NCI-H510A treated with DMSO at 0.1 percent for 48 hours (cell line): ENCODE measurements around the gene ZNF330.
A peak's percentile ranks its signal among the peaks of the same experiment; 100 is the strongest.
"Not testable (repeated sequence)": the region's sequence is repeated elsewhere in the genome, so short reads cannot be mapped to it uniquely, and the experiment has no call there.

Experiments used
- DNase-seq: peaks from one replicate; lab custom pipeline; 2025; lab: John Stamatoyannopoulos, UW

ZNF330 gene

GRCh38 chr4:141220691-141221659 is at the start of gene ZNF330:
Gene ZNF330 (plus strand): TSS chr4:141220895. CDS start chr4:141222372, 1,477 bp downstream.
- DNase-seq = peak; percentile 28

DNA sequence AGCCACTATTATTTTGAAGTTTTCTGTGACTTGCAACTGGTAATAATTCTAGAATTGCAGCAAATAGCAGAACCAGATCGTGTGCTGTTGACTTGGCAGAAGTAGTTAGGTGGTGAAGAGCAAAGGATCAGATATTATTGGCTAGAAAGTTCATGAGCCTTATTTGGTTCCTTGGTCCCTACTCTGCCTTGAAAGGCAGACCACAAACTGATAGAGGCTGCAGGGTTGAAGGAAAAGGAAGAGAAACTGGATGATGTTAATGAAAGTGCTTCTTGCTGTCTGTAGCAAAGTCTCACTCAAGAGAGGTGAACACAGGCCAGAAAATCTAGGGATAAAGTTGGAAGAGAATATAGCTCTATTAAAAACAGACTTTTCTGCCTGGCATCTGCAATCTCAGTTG is 46.2 kb upstream of the ZNF330 start:
- DNase-seq = no peak

- no peak for DNase-seq
These were observed 43.5 kb upstream of the ZNF330 start for GRCh38 chr4:141177171-141177570.

- no peak for DNase-seq
These were observed 41.0 kb upstream of the ZNF330 start for GRCh38 chr4:141179474-141180373.

DNA sequence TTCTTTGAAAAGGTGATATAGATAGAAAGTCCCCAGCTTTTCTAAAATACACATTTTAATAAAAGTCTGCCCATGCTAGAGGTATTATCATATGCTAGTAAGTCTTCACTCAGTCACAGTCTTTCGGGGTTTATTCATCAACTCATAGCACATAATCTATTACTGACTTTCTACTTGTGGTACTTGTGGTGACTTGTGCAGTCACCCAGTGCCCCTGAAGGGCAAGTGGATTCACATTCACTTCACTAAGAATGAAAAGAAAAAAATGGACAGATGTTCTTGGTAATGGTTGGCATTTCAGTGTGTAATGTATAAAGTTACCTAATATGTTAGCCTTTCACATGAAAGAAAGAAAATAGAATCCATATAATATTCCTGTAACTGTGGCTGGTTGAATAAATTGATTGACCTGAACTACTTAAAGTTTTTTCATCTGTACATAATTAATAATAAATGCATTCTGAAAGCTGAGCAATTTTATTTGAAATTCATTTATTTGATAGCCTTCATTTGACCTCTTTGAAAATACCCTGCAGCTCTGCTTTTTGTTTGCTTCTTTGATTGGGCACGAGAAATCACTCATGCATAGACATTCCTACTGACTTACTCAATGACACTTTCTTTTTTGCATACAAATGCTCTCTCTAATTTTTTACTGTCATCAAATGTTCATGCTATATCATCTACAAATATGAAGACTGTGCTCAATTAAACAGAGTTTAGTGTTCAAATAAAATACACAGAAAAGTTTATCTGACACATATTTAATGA is 39.5 kb upstream of the ZNF330 start:
- DNase-seq = no peak

DNA sequence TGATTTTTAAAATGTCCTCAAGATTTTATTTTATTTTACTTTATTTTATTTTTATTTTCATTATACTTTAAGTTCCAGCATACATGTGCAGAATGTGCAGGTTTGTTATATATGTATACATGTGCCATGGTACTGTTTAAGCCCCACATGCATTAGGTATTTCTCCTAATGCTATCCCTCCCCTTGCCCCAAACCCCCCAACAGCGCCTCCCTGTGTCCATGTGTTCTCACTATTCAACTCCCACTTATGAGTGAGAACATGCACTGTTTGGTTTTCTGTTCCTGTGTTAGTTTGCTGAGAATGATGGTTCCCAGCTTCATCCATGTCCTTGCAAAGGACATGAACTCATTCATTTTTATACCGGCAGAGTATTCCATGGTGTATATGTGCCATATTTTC is 37.2 kb upstream of the ZNF330 start:
- DNase-seq = not testable (repeated sequence)

DNA sequence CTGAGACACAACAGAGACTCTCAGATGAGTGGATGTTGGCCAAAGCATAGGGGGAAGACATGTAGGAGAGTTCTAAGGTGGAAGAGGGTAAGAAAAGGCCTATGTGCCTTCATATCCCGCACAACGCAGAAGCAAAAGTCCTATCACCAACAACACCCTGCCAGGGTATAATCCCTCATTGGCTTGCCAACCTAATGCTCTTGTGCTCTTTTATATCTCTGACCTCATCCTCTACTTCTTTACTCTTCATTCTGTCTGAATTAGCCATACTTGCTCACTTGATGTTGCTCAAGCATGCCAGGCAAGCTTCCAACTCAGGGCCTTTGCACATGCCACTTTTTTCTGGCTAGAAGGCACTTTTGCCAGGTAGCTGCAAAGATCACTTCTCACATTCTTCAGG is 28.1 kb upstream of the ZNF330 start:
- DNase-seq = no peak

DNA sequence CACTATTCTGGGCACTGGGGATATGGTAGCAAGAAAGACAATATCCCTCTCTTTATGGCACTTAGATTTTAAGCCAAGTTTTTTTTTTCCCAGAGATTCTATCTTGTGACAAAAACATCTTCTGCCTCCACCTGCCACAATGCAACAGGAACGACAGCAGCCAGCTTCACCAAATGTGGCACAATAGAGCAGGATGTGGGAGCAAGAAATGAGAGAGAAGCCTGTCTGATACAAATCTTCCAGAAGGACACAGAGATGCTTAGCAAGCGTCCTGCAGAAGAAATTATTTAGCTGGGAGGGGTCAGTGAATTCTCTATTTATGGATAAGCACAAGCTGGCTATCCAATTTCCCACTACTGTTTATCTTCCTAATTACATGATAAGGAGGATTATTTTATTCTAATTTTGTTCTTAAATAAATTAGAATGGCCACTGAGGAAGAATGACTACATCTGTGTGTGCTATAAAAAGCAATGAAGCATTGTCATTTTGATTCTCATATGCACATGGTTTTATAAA is 27.1 kb upstream of the ZNF330 start:
- DNase-seq = no peak

- DNase-seq = no peak
These were observed 25.5 kb upstream of the ZNF330 start for GRCh38 chr4:141195095-141195707.

DNA sequence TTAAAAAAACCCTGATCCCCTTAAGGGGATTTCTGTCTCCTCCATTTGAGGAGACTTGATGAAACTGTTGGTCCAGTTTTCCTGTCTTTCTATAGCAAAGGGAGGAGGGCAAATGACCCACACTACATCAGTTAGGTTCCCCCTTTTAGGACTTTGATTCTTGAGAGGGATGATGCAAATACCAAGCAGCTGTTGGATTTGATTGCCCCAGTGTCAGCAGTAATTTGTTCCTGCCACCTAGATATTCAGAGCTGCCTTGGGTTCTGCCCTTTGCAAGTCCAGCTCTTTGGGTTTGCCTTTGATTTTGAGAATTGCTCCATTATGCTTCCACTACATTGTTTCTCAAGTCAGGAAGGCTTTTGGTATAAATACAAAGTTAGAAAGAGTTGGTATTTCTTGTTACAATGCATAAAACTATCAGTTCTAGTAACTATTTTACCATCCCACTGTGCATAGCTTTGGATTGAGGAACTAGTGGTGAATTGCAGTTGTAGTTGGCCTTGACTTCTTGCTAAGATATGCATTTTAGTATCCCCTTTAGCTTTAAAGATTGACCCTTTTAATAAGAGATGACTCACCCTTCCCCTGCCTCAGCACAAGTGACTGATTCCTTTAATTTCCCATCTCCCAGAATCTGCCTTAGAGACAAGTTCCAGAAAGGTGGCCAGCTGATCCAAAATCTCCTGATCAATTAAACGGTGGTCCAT is 24.3 kb upstream of the ZNF330 start:
- no peak for DNase-seq

GRCh38 chr4:141207961-141208360 is 12.7 kb upstream of the ZNF330 start:
- DNase-seq = no peak

DNA sequence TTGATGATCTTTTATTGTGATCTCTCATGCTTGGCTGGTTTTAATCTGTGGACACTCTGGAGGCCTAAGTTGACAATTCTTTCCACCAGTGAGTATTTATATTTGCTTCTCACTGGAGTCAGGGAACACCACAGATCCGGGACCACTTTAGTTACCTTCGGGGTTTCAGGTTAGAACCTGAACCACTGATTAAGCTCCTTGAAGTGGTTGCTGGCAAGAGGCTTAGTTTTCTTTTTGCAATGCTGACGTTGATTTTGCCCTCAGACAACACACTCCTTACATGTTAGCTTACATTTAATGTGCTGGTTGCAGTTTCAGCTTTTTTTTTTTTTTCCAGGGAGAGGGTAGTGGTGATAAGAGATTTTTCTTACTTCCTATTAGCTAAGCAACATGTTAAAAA is 10.5 kb upstream of the ZNF330 start:
- no peak for DNase-seq

DNA sequence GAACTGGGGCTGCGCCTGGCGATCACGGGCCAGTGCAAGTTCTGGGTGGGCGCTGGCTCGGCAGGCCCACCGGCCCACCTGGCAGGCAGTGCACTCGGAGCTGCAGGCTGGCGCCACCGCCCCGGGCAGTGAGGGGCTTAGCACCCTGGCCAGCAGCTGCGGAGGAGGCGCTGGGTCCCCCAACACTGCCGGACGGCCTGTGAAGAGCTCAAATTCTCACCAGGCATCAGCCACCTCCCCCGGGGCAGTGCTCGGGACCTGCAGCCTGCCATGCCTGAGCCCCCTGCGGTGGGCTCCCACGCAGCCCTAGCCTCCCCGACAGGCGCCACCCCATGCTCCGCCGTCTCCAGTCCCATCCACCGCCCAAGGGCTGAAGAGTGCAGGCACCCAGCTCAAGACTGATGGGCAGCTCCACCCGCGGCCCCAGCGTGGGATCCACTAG is 7.1 kb upstream of the ZNF330 start:
- no peak for DNase-seq

- no peak for DNase-seq
These were observed 5.7 kb upstream of the ZNF330 start for GRCh38 chr4:141215030-141215429.

DNA sequence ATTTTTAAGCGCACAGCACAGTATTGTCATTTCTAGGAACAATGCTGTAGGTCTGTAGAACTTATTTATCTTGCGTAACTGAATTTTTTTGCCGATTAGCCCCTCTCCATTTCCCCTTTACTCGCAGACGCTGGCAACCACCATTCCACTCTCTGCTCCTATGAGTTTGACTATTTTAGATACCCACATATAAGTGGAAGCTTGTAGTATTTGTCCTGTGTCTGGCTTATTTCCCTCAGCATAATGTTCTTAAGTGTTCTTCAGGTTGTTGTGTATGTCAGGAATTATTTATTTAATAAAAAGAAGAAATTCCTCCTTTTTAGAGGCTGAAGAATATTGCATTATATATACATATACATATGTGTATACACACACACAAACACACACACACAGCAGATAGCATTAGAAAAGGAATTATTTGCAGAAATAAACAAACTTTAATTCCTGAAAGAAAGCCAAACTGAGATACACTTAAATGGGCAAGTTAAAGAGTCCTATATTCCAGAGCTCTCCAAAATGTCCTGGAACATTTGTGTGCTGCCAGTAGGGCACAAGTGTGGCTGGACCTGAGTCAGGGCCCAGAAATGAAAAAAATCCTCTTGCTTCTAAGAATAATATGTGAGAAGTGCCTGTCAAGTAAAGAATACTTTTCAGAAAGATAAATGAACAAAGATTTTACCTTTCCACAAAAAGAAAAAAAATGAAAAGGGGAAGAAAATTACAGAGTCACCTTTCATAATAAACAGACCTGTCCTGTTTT is 4.5 kb upstream of the ZNF330 start:
- DNase-seq = no peak

DNA sequence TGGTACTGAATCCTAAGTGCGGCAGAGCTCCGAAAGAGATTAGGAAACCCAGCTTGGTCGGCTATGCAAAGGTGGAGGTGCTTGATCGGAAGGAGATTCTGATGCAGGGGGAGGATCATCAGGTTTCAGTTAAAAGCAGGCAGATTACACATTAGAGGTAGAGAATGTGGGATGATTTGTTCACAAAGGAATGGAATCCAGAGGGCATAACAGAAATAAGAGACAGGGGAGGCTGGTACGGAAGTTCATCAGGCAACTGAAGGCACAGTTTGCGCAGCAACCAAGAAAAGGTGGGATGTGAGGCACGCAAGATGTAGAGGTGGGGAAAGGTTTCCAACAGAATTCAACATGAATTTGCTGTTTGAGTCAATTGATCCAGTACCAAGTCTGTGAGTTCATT is 424 bp upstream of the ZNF330 start:
- no peak for DNase-seq

DNA sequence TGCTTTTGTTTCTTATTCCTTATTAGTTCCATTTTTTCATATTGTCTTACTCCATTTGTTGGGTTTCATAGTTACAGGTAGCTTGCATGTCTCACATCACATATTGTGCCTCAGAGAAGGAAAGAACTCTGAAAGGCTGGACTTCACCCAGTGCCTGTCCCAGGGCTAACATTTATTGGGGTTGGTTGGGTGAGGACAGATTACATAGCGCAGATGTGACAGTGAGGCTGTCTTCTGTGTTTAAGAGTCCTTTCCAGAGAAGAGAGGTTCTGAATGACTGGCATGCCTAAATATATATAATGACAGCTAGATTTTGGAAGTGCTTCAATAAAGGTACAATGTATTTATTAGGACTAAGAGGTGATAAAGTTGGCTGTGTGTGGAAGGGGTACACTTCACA is 2.7 kb downstream of the ZNF330 start:
- no peak for DNase-seq

- DNase-seq = not testable (repeated sequence)
These were observed 6.6 kb downstream of the ZNF330 start for GRCh38 chr4:141227280-141227679.

GRCh38 chr4:141229408-141230101 is 8.9 kb downstream of the ZNF330 start:
- DNase-seq = no peak
